DMS 273 treated with DMSO at 0.1 percent for 48 hours (cell line): Measurements from ENCODE around the gene OLFM4.
"Not testable (repeated sequence)": the region's sequence is repeated elsewhere in the genome, so short reads cannot be mapped to it uniquely, and the experiment has no call there.

ENCODE experiments used
- DNase-seq: peaks from one replicate; lab custom pipeline; 2025; lab: John Stamatoyannopoulos, UW

The OLFM4 gene, protein sequence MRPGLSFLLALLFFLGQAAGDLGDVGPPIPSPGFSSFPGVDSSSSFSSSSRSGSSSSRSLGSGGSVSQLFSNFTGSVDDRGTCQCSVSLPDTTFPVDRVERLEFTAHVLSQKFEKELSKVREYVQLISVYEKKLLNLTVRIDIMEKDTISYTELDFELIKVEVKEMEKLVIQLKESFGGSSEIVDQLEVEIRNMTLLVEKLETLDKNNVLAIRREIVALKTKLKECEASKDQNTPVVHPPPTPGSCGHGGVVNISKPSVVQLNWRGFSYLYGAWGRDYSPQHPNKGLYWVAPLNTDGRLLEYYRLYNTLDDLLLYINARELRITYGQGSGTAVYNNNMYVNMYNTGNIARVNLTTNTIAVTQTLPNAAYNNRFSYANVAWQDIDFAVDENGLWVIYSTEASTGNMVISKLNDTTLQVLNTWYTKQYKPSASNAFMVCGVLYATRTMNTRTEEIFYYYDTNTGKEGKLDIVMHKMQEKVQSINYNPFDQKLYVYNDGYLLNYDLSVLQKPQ

DNA sequence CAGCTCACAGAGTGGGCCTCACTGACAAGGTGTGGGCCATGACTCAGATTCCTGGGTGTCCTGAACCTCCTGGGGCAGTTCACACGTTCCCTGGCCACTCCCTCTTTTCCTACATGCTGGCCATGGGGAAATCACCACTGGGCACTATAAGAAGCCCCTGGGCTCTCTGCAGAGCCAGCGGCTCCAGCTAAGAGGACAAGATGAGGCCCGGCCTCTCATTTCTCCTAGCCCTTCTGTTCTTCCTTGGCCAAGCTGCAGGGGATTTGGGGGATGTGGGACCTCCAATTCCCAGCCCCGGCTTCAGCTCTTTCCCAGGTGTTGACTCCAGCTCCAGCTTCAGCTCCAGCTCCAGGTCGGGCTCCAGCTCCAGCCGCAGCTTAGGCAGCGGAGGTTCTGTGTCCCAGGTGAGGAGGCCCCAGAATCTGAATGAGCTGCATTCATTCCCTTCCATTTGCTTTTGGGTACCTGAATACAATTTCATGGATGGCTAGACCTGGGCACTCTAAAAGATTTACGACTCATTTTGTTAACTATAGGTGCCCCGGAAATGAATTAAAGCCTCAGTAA lies at the start of gene OLFM4:
TSS of gene OLFM4 (plus strand) at position 177 of the 567 bp plus-strand sequence. CDS start at position 201, 24 bp downstream.
- no peak for DNase-seq

DNA sequence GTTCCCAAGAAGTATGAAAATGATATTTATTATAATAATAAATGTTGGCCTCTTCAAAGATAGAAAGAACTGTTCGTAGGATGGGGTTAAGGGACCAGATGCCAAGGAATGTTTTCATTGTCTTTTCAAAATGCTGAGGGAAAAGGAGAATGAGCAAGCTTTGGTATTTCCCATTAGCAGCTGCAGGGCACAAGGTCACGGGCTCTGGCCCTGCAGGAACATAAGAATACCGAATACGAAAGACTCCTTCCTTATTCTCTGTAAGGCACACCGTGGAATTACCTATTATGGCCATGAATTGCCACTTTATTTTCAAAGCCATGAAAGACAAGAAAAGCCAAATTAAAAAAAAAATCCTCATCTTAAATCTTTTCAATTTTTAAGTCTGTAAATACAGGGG lies 49.6 kb upstream of the OLFM4 start:
- DNase-seq, result no peak

DNA sequence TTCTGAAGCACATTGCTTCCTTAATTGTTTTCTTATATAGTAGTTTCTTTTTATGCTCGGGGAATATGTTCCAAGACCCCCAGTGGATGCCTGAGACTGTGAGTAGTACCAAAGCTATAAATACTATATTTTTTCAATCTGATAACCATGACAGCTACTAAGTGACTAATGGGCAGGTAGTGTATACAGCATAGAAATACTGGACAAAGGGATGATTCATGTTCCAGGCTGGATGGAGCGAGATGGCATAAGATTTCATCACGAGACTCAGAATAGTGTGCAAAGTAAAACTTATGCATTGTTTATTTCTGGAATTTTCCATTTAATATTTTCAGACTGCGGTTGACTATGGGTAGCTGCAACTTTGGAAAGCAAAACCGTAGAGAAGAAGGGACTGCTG lies 47.9 kb upstream of the OLFM4 start:
- DNase-seq, result no peak

DNA sequence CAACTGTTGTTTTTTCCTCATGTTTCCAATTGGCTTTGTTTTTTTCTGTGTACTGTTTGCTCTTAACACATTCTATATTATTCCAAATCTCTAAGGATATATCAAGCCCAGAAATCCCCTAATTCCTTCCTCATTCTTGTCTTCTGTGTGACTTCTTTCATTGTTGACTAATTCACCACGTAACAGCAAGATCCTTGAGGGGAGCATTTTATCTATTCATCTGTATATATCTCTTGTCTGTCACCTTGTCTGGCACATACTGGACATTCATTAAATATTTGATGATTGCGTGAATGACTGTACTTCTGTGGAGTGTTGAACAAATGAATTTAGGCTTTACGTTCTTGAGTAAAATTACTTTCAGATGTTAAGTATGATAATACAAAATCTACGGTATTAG lies 44.8 kb upstream of the OLFM4 start:
- DNase-seq, result no peak

DNA sequence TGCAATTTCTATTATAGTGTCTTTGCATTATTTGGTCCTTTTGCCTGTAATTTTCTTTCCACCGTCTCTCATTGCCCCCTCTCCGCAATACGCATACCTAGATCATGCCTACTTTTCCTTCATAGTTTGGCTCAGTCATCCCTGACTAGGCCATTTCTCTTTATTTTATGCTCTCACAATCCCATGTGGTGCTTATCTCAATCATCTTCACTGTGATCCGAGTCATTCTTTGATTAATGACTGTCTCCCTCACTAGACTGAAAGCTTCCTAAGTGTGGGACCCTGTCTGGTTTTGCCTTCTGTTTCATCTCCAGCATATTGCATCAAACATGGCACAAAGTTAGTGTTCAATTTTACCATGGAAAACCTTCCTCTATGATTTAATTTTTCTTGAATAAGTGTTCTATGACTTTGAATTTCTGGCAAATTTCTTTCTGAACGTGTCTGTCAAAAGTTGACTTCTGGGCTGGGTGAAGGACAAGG lies 43.7 kb upstream of the OLFM4 start:
- no peak for DNase-seq

DNA sequence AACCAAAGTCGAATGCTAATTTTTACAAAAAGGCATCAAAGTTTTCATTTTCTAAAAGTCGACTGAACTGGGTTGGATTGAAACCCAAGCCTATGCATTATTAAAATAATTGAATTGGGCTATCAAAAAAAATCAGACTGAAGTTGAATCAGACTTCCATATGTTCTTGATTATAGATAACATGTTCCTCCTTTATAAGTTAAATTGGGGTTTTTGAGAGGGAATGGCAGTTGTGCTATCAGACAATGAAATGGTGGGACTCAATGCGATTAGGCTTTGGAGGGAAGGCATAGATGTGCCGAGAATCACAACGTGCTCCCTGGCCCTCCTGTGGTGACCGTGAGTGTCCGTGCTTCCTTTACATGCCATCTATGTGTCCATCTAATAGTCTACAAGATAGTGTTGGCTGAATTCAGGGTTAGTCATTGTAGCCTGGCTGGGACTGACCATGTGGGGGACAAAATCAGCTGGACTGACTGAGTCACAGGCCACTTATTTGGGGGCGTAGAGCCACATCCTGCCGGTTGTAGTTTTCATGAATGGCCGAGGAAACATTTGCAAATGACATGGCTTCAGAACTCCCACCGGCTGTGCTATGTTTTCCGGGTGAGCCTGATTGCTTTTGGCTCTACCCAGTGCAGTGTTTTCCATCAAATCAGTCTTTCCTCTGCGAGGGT lies 37.1 kb upstream of the OLFM4 start:
- DNase-seq, result no peak

DNA sequence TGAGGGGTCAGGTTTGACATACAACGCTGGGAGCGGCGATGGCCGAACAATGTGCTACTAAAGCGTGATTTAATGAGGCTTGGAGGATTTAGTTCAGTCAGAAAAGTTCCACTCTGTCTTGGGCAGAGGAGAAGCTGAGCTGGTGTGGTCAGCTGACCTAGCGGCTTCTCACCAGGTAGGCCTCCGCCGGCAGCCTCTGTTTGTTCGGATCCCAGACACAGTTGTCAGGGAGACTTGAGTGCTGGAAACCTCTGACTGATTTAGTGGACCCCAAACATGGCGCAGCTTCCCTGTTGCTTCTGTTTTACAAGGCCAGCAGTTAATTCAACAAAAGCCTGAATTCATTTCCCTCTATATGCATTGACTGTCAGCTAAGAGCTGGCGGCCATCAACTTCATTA lies 36.5 kb upstream of the OLFM4 start:
- DNase-seq, result no peak

DNA sequence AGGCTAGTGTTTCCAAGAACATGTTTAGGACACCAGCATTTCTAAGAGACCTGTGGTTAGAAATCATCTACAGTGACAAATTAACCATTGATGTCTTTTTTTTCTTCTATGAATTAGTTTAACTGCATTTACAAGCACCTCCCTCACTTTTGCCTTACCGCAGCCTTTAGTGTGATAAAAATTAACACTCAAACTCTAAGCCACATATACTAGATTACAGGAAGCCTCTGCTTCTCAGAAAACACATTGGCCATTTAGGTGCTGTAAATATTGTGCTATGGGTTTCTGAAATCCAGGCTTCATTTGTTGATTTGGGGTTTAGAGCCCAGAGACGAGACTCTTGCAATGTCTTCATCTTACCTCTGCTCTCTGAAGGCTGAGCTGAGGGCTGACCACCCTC lies 34.6 kb upstream of the OLFM4 start:
- DNase-seq, result no peak

DNA sequence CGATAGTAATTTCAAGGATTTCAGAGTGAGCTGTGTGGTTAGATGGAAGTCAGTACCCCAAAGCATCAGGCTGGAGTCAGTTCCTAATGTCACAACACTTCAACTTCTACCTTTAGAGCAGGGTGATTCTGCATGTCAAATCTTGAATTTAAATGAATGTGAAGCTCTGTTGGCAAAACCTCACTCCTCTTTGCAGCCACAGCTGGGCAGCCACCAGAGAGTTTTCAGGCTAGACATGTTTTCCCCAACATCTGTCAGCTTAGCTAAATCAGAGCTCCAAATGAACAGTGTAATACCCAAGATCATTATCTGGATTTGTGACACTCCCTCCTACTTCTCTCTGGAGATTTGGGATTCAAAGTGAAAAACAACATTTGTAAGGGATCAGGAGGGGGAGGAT lies 33.7 kb upstream of the OLFM4 start:
- DNase-seq, result no peak

DNA sequence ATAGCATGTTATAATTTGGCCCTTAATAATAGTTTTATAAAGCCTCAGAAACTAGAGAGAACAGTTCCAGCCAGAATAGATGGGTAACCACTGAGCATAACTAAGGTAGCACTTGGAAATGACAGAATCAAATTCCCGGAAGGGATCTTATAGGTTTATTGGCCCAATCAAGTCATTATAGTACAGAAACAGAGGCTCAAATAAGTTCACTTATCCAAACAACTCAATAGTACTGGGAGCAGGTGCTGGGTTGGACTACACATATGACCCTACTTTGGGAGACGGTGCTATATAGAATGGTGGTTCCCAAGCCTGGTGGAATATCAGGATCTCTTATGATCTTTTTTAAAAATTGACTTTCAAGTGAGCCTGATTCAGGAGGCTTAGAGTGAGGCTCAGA lies 32.7 kb upstream of the OLFM4 start:
- no peak for DNase-seq

DNA sequence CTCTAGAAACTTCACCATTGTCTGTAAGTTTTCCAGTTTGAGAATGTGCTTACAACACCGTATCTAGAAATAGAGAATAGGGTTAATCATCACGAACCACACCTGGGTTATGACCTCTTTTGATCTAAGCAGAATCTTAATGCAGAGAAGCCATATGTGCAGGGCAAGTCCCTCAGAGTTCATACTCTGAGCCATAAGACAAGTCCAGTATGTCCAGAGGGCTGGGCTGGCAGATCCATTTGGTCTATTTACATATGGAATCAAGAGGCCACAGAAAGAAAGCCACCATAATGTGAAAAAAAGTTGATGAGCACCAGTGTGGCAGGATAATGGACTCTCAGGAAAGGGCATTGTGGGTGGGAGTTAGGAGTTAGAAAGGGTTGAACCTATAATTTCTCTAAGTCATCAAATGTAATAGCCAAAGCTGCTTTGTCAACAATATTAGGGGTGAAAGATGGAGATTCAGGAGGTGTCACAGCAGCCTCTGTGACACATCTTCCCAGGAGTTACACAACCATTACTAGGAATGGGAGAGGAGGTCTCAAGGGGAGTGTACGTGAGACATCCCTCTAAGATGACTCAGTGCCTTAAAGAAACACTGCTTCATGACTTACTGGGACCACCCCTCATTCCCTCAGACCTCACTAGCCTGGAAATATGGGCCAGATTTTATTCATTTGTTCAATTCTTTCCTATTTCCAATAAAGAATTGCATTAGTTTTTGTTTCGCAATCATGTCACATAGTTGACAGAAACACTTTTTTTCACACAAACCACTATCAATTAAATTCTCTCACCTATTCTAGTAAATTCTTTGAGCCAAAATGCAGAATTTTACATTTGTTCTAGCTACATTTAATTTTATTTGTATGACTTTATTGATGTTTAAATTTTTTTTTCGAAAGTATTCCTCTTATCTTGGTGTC lies 30.4 kb upstream of the OLFM4 start:
- no peak for DNase-seq

DNA sequence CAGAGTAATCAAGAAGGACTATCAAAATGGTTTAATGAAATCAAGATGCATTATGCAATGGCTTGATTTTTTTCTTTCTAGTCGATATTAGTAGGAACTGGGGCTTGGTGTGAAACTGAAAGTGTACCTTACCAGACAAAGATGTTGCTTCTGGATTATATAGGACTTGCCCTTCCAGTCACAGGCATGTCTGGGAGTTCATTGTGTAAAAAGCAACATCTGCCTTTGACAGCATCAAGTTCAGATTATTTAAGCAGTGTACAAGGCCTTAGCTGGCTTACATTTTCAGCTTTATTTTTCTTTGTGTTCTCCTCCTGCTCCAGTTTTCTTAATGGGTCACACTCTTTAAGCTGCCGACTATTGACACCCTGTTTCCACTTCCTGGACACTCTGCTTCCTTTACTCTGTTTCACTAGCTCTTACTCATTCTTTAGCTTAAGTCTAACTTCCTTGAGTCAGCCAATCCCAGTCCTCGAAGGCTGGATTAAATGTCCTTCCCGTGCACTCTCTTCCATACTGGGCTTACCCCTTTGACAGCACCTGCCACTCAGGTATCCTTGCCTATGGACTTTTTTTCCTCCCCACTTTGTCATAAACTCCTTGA lies 29.4 kb upstream of the OLFM4 start:
- DNase-seq, result no peak

DNA sequence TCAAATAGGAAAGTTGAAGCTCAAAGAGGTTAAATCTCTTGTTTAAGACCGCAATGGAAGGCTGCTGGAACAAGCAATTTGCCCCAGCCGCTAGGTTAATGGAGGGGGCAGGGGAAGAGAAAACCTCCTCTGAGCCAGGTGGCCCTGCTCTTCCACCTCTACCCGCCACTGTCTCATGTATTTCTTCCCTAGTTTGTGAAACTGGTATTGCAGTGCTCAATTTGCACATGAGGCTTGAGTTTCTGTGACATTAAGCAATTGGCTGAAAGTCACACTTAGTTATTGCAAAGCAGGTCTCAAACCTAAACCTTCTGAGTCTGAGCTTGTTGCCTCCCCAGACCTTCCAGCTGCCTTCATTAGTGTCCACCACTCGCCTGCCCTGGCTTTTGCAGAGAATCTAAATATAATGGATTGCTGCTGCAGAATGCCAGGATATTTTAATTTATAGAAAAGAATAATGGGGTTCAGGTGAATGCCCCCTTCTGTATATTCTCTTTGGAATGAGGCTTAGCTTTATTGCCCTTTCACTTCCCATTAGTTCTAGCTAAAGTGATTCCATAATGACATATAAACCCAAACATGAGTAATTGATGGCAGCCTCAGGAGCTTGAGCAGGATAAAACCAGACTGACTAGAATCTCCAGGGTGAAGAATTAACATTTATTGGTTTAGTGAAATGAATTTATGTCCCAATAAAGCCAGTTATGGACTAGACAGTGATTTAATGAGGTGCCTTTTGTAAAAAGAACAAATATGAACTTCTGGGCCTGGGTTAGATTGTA lies 27.0 kb upstream of the OLFM4 start:
- DNase-seq, result no peak

DNA sequence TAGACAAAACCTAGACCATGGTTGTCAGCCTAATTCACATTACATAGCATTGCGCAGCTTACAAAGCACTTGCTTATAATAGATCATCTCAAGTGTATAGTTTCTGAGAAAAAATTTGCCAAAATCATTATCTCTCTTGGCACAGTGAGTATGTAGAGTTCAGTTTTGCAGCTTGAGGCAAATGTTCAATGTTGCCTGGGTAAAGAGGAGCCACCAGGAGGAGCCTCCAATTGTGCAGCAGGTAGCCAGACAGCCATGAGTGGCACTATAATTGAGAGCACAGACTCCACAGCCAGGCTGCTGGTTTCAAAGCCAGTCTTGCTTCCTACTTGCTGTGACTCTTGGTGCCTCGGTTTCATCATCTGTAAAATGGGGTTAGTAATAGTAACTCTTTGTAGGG lies 24.0 kb upstream of the OLFM4 start:
- no peak for DNase-seq

DNA sequence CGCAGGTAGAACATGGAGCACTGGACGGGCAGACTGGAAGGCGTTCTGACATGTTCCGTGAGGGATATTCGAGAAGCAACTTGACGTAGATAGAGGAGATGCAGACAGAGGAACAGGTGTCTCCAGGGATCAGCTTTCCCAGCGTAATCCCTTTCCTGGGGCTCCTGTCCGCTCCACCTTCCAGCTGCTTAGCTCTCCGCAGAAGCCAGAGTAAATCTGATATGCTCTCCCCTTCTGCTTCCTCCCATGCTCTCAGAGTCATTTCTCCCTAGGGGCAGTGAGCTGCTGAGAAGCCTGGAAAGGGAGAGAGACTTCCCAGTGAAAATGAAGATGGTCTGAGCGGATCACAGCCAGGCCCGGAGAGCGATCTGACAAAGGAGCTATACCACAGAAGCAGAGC lies 23.0 kb upstream of the OLFM4 start:
- DNase-seq, result peak; percentile 32

DNA sequence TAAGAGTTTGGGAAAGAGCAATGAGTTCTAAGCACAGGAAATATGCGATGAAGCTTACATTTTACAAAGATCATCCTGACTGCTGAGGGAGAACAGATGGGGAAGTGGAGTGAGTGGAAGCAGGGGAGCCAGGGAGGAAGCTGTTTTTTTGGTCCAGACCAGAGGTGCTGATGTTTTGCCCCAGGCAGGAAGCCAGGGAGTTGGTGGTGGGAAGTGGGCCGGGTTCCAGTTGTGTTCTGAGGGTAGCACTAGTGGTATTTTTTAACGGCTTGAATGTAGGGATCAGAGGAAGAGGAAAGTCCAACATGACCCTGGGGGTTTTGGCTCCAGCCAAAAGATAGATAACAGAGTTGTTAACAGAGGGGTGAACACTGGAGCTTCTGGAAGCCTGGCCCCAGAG lies 20.7 kb upstream of the OLFM4 start:
- DNase-seq, result no peak

DNA sequence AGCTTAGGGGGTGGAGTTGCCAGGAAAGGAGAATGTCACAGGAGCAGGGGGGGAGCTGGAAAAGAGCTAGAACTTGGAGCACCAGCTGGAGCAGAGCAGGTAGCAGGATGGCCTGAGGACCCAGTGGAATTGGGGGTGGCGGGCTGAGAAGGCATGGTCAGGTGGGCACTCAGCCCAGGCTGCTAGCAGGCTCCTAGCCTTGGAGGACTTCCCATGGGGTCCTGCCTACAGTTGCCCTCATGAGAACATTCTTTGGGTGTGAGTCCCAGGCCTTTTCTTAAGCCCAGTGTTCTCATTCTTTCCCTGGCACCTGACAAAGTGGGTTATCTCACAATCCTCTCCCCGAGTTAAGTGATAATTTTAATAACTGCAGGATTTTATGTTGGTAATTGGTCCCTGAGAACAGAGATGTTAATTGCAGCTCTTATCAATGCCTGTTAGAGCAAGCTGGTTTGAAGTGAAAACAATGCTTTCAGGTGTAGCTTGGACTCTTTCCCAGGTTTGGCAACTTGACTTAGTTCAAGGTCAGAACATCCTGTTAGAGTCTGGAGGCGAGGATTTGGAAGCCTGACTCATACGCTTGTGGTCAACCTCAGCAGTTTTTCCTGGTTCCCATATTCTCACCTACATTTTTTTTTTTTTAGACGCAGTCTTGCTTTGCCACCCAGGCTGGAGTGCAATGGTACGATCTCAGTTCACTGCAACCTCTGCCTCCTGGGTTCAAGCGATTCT lies 18.1 kb upstream of the OLFM4 start:
- no peak for DNase-seq

DNA sequence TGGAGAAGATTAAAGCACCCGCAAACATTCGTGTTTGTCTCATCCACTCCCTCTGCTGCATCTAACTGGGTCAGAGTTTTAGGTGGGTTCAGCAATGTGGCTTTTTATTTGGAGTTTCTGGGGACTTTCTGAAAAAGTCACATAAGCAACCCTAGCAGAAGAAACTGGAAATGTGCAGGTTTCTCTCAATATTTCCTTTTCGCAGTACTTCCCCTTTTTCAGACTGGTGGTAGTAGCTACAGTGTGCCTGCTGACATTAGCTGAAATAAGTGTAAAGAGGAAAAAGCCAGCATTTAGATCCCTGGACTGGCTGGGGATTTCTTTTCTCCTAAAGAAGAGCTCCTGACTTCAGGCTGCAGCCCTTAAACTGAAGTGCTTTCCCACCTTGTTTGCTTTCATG lies 15.9 kb upstream of the OLFM4 start:
- DNase-seq, result no peak

DNA sequence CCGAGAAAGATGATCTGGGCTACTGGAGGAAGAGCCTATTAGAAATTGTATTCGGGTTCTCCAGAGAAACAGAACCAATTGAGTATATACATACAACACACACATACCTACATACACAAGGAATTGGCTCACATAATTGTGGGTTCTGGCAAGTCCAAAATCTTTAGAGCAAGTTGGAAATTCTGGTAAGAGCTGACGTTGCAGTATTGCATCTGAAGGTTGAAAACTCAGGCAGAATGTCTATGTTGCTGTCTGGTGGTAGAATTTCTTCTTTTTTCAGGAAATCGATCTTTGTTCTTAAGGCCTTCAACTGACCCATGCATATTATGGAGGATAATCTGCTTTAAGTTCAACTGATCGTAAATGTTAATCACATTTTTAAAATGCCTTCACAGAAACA lies 15.5 kb upstream of the OLFM4 start:
- DNase-seq, result no peak

DNA sequence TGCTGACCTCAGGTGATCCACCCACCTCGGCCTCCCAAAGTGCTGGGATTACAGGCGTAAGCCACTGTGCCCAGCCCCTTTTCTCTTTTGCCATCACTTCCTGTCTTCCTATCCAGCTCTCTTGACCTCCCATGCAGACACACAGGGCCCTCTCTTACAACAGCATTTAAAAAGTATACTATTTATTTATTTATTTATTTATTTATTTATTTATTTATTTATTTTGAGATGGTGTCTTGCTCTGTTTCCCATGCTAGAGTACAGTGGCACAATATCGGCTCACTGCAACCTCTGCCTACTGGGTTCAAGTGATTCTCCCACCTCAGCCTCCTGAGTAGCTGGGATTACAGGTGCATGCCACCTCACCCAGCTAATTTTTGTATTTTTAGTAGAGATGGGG lies 14.6 kb upstream of the OLFM4 start:
- DNase-seq, result not testable (repeated sequence)
